Embryonic facial prominence (tissue), 1 donor: Measurements from ENCODE around the gene ALG3.

ENCODE experiments used
- DNase-seq: peaks from one replicate; pipeline ENCODE4 v3.0.0-alpha.2; 2016; ENCODE audit errors: extremely low spot score

Gene ALG3

GRCh38 chr3:184234671-184235380, 13.9 kb downstream of the ALG3 start:
- DNase-seq: no peak

- DNase-seq: no peak
These were observed 14.5 kb downstream of the ALG3 start for GRCh38 chr3:184234224-184234623.

- no peak for DNase-seq
These were observed 15.5 kb downstream of the ALG3 start for GRCh38 chr3:184233127-184233843.

- no peak for DNase-seq
These were observed 17.1 kb downstream of the ALG3 start for GRCh38 chr3:184231671-184232070.

DNA sequence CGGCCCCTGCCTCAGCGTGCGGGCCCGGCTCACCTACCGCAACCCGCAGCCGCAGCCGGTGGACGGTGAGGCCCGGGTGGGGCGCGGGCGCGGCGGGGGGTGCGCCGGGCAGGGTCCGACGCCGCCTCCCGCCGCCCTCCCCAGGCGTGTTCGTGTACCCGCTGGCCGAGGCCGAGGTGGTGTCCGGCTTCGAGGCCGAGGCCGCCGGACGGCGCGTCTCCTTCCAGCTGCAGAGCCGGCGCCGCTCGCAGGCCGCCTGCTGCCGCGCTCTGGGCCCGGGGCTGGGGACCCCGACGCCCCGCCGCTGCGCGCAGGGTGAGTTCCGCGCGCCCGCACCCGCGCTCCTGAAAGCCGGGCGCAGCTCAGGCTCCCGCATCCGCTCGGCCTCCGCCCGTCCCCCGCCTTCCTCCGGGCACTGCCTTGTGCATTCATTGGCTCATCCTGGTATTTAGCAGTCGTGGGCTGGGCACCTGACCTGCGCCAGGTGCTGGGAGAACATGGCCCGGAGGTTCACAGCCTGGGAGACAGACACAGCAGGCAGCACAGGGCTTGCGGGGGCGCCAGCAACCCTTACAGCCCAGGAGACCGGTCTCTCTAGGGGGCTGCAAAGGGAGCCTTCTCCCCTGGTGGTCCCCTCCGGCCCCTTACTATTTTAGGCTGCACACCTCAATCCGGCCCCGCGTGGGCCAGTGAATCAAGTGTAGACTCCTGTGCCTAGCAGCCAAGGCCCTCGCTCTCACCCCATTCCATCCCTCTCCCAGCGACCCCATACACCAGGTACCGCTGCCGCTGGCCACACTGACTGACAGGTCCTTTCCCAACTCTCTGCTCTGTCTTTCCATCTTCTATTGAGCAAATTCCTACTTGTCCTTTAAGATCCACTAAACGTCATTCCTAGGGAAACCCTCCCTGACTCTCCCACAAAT, 17.9 kb downstream of the ALG3 start:
- DNase-seq: no peak

DNA sequence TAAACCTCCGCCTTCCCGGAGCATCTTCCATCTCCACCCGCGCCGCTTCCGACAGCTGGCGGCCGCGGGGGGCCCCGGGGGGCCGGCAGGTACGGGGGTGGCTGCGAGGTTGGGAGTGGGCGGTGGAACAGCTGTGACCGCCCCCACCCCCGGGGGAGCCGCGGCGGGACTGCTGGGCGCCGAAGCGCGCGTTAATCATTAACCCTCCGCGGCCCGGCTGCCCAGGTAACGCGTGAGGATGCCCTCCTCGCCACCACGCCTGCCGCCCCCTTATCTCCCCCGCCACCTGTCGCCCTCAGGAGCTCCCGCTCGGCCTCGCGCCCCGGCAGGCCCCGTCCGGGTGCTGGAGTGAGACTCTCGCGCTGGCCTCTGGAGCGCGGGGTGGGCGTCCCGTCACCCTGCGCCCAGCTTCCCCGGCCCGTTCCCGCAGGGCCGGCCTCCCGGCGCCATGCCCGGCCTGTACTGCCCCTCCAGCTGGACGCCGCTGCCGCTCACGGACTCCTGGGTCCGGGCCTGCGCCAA, 18.6 kb downstream of the ALG3 start:
- DNase-seq: no peak

GRCh38 chr3:184229394-184230080, 19.2 kb downstream of the ALG3 start, which contains the start of gene VWA5B2:
Gene VWA5B2, plus strand, starts transcription at chr3:184229585. Its CDS starts 944 bp downstream, at chr3:184230529.
- no peak for DNase-seq

DNA sequence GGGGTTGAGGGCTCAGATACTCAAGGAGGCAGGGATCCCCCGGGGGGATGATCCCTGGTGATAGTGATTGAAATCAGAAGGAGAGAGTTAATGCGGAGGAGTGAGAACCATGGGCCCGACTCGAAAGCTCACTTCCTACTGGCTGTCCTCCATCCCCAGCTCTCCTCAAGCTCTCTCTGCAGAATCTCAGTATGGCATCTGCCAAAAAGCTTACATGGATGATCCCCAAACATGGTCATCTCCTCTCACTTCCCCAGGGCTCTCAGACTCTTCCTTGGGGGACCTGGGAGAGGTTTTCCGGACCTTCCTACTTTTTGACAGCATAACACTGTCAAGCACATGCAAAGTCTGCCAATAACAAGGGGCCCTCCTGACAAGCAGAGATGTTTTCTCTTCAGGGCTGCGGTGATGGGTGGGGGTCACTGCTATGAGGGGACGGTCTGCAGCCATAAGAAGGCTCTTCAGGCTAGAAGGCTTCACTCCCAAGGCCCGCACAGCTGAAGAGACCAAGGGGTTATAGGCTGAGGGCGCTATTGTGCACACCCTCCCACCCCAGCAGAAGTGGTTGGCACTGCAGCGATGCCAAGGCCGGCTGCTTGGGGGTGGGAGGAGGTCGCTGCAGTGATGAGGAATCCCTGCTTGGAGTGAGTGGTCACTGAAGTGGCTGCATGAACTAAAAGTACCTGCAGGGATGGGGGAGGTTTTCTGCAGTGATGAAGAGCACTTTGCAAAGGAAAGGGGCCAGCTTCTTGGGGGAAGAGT, 20.2 kb downstream of the ALG3 start:
- no peak for DNase-seq

GRCh38 chr3:184227481-184227935, 21.3 kb downstream of the ALG3 start:
- DNase-seq: no peak

- DNase-seq: no peak
These were observed 24.8 kb downstream of the ALG3 start for GRCh38 chr3:184223946-184224345.

- DNase-seq: no peak
These were observed 26.2 kb downstream of the ALG3 start for GRCh38 chr3:184222521-184222920.

- DNase-seq: no peak
These were observed 29.9 kb downstream of the ALG3 start for GRCh38 chr3:184218814-184219213.

- DNase-seq: no peak
These were observed 37.0 kb downstream of the ALG3 start for GRCh38 chr3:184211718-184212117.

- DNase-seq: no peak
These were observed 37.5 kb downstream of the ALG3 start for GRCh38 chr3:184211297-184211696.

- no peak for DNase-seq
These were observed 39.4 kb downstream of the ALG3 start for GRCh38 chr3:184209146-184209923.

- no peak for DNase-seq
These were observed 45.2 kb downstream of the ALG3 start for GRCh38 chr3:184203526-184203925.

GRCh38 chr3:184200825-184201224, 47.9 kb downstream of the ALG3 start:
- DNase-seq: no peak

GRCh38 chr3:184198509-184198908, 50.3 kb downstream of the ALG3 start:
- DNase-seq: no peak

- no peak for DNase-seq
These were observed 52.2 kb downstream of the ALG3 start for GRCh38 chr3:184196536-184196935.
